SU-DHL-6 (cell line): ENCODE results near the gene NTM.

Experiments
- H2AFZ ChIP-seq: fragments of 200-600 bp; sonication (generic); 2 replicates; pipeline ENCODE4 v1.6.1; 2014; ENCODE audit warnings: low read depth, mild to moderate bottlenecking, moderate library complexity, mixed read lengths, antibody characterized with exemption, low read length; ENCODE audit not compliant: severe bottlenecking
- H3F3A ChIP-seq: fragments of 200-600 bp; shearing (Covaris generic); 2 replicates; pipeline ENCODE4 v1.6.0; 2016; ENCODE audit warnings: antibody characterized with exemption, mild to moderate bottlenecking; ENCODE audit not compliant: insufficient read depth
- H3K27ac ChIP-seq: fragments of 200-600 bp; sonication (generic); 2 replicates; pipeline ENCODE4 v1.5.1; 2016; ENCODE audit warnings: low read depth, mild to moderate bottlenecking, low read length, moderate library complexity, mixed read lengths
- H3K27me3 ChIP-seq: fragments of 200-600 bp; sonication (generic), shearing (Covaris generic); 2 replicates; pipeline ENCODE4 v1.6.0; 2014; ENCODE audit warnings: mild to moderate bottlenecking, low read length
- H3K36me3 ChIP-seq: fragments of 200-600 bp; sonication (generic); 2 replicates; pipeline ENCODE4 v1.6.1; 2014; ENCODE audit warnings: mild to moderate bottlenecking, low read length, mixed read lengths
- H3K4me2 ChIP-seq: fragments of 300-600, 200-600 bp; shearing (Covaris generic), sonication (generic); 2 replicates; pipeline ENCODE4 v1.6.0; 2014; ENCODE audit warnings: low read length, low read depth, mild to moderate bottlenecking; ENCODE audit not compliant: poor library complexity, severe bottlenecking
- H3K4me3 ChIP-seq: fragments of 200-600 bp; sonication (generic); 2 replicates; pipeline ENCODE4 v1.5.1; 2014; ENCODE audit warnings: antibody characterized with exemption, low read length, mild to moderate bottlenecking, mixed read lengths; ENCODE audit not compliant: insufficient read depth, poor library complexity, severe bottlenecking
- H3K79me2 ChIP-seq: fragments of 200-600 bp; sonication (generic); 2 replicates; pipeline ENCODE4 v1.6.1; 2014; ENCODE audit warnings: mild to moderate bottlenecking, low read length, moderate library complexity; ENCODE audit not compliant: insufficient read depth
- H3K9ac ChIP-seq: fragments of 200-600 bp; sonication (generic); 2 replicates; pipeline ENCODE4 v1.7.0; 2014; ENCODE audit warnings: mild to moderate bottlenecking, low read length
- H3K9me2 ChIP-seq: fragments of 200-600 bp; sonication (generic); replicated peaks from 2 replicates; pipeline ENCODE4 v1.6.1; 2014; ENCODE audit warnings: low read length; ENCODE audit not compliant: insufficient read depth
- H3K9me3 ChIP-seq: fragments of 200-600 bp; sonication (generic); 2 replicates; pipeline ENCODE4 v1.6.1; 2014; ENCODE audit warnings: low read length, mixed read lengths; ENCODE audit not compliant: insufficient read depth
- H4K20me1 ChIP-seq: fragments of 200-600 bp; sonication (generic); 2 replicates; pipeline ENCODE4 v1.6.1; 2014; ENCODE audit warnings: low read depth, mild to moderate bottlenecking, antibody characterized with exemption, low read length, moderate library complexity, mixed read lengths
- EZH2phosphoT487 ChIP-seq: fragments of 200-600 bp; sonication (generic), shearing (Covaris generic); conservative IDR thresholded peaks from 2 replicates; pipeline ENCODE4 v1.6.1; 2018; ENCODE audit warnings: mild to moderate bottlenecking, antibody characterized with exemption, low read length, moderate library complexity, mixed read lengths
- TF ChIP-seq, protein P1 (sequence below): fragments of 200-600 bp; sonication (generic); IDR thresholded peaks from one replicate; pipeline ENCODE4 v1.5.1; 2017; ENCODE audit warnings: antibody characterized with exemption, mild to moderate bottlenecking, low read length, moderate library complexity; ENCODE audit not compliant: insufficient read depth, poor library complexity, severe bottlenecking

NTM gene

DNA sequence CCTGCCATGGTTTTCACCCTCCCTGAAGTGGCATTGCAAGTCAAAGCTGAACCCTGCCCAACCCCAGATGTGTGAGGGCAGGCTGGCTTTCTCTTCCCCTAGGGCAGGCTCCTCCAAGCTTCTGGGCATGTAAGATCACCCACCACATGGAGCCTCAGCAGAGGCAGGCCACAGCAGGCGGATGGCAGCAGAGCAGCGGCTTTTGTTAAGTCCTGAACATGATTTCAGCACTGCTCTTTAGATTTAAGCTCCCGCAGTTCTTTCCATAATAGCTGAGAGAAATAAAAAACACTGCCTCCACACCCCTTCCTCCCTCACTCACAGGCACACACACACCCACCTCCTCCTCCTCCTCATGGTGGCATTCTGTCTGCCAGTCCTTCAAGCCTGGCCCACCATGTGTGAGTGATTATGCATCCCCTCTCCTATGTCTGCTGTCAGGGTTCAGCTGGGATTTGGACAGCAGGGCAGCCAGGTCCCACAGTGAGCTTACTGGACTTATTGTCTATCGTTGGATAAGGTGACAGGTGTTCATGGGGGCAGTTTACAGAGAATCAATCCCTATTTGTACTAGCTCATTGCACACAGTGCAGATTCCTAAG is 5.0 kb upstream of the NTM start:
- no peak for TF ChIP-seq EZH2phosphoT487
- TF ChIP-seq, protein P1, sequence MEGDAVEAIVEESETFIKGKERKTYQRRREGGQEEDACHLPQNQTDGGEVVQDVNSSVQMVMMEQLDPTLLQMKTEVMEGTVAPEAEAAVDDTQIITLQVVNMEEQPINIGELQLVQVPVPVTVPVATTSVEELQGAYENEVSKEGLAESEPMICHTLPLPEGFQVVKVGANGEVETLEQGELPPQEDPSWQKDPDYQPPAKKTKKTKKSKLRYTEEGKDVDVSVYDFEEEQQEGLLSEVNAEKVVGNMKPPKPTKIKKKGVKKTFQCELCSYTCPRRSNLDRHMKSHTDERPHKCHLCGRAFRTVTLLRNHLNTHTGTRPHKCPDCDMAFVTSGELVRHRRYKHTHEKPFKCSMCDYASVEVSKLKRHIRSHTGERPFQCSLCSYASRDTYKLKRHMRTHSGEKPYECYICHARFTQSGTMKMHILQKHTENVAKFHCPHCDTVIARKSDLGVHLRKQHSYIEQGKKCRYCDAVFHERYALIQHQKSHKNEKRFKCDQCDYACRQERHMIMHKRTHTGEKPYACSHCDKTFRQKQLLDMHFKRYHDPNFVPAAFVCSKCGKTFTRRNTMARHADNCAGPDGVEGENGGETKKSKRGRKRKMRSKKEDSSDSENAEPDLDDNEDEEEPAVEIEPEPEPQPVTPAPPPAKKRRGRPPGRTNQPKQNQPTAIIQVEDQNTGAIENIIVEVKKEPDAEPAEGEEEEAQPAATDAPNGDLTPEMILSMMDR: no peak
- H3K79me2 ChIP-seq: no peaks in the 10 kb centered on the region
- no peaks in the 10 kb centered on the region for H3K9me2 ChIP-seq
- H3F3A ChIP-seq: no peaks in the 10 kb centered on the region
- H3K27me3 ChIP-seq: no peaks in the 10 kb centered on the region
- no peaks in the 10 kb centered on the region for H3K9me3 ChIP-seq
- H3K9ac ChIP-seq: no peak overlapping the region
- H3K4me3 ChIP-seq: no peak overlapping the region
- no peak overlapping the region for H2AFZ ChIP-seq
- H3K27ac ChIP-seq: no peak overlapping the region
- no peaks in the 10 kb centered on the region for H3K36me3 ChIP-seq
- H3K4me2 ChIP-seq: no peak overlapping the region
- no peaks in the 10 kb centered on the region for H4K20me1 ChIP-seq

DNA sequence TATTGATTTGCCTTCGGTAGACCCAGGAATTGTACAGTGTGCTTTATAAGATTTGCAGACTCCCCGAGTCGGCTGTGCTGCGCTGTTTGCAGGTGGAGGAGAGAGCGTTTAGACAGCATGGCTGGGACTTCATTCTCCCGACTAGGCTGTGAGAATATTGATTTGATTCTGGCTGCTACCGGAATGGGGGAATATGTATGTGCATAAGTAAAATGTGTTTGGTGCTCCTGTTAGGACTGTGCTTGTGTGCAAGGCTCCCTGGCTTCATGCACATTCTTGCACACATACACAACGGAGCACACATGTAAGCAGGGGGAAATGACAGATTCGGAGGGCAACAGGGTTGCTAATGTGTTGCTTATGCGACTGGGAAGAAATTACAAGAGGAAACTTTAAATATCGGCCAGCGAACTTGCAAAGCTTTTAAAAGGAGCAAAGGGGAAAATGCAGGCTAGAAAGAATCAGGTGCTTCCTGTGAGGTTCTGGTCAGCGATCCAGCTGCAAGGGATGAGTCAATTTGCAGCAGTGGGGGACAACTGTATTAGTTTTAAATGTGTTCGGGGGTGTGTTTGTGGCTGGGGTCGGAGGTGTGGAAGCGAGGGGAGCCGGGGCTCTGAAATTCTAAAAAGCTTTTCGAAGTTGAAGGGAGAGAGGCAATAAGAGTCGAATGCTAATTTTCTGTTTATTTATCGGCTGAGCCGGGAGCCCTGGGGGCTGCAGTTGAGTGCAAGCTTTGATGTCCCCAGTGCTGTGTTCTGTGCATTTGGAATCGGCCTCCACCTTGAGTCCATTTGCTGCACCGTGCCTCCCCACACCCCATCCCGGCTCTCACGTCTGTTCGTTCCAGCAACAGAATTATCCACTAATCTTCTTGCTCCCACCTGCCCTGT is 731 bp downstream of the NTM start:
- H3K79me2 ChIP-seq: no peaks in the 10 kb centered on the region
- H3K27me3 ChIP-seq: no peaks in the 10 kb centered on the region
- H3K27ac ChIP-seq: no peak overlapping the region
- H3K4me3 ChIP-seq: no peak overlapping the region
- H2AFZ ChIP-seq: no peak overlapping the region
- H3K9me3 ChIP-seq: no peaks in the 10 kb centered on the region
- H3F3A ChIP-seq: no peaks in the 10 kb centered on the region
- H3K9me2 ChIP-seq: no peaks in the 10 kb centered on the region
- no peaks in the 10 kb centered on the region for H3K36me3 ChIP-seq
- no peak for TF ChIP-seq EZH2phosphoT487
- TF ChIP-seq, protein P1: no peak
- no peak overlapping the region for H3K9ac ChIP-seq
- no peak overlapping the region for H3K4me2 ChIP-seq
- no peaks in the 10 kb centered on the region for H4K20me1 ChIP-seq

DNA sequence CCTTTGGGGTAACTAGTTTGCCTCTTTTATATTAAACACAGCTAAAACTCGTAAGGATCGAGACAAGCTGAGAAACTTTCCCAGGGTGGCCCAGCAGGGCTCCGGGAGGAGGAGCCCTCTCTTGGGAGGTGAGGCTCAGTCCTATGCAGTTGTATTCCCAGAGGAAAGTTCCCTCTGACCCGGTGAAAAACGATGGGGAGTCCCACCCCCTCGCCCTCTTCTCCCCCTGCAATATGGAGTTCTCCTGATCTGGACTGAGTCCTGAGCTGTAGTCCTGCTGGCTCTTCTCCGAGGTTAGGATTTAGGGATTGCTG is 1.3 kb downstream of the NTM start:
- H3K27me3 ChIP-seq: no peaks in the 10 kb centered on the region
- H3K4me2 ChIP-seq: no peak overlapping the region
- no peaks in the 10 kb centered on the region for H3K79me2 ChIP-seq
- no peak overlapping the region for H3K9ac ChIP-seq
- TF ChIP-seq EZH2phosphoT487: no peak
- TF ChIP-seq, protein P1: no peak
- no peak overlapping the region for H3K4me3 ChIP-seq
- no peaks in the 10 kb centered on the region for H3K36me3 ChIP-seq
- no peaks in the 10 kb centered on the region for H3K9me2 ChIP-seq
- no peaks in the 10 kb centered on the region for H3F3A ChIP-seq
- H4K20me1 ChIP-seq: no peaks in the 10 kb centered on the region
- H3K9me3 ChIP-seq: no peaks in the 10 kb centered on the region
- no peak overlapping the region for H3K27ac ChIP-seq
- no peak overlapping the region for H2AFZ ChIP-seq
